Naive thymus-derived CD8-positive, alpha-beta T cell (primary cell): ENCODE results near the gene SUSD2. TPM values are rescaled to one million over a fixed set of nuclear protein-coding genes. Genes with fewer than 3 reads are reported as not detected.
"Not testable (repeated sequence)": the region's sequence is repeated elsewhere in the genome, so short reads cannot be mapped to it uniquely, and the experiment has no call there.

Source experiments
- ATAC-seq, 2 donors: fragments of 150-1000 bp; cut with Tn5 transposase in 1 of 2; sonication (Bioruptor Pico), chemical (Tn5 transposase) in 1 of 2; 1 replicate in 1 of 2; 2 replicates in 1 of 2; pipeline ENCODE4 v1.10.0; 2021; ENCODE audit warnings: mild to moderate bottlenecking in 2 of 2, moderate library complexity in 2 of 2
- POLR2A ChIA-PET: fragments of 350-600 bp; sonication (Branson Sonifier 250); formaldehyde crosslinking; loops from one replicate; lab custom pipeline; 2021; ENCODE audit warnings: antibody characterized with exemption; lab: Charles Lee
- DNase-seq, 10 donors: peaks; one replicate each; pipeline versions ENCODE4 v3.0.0 to v3.0.0-alpha.2; 2020 to 2022
- H3K27ac Mint-ChIP-seq, 10 donors: one replicate each; pipeline ENCODE4 v1.8.0; 2020 to 2022; ENCODE audit warnings: mild to moderate bottlenecking in 10 of 10, mixed read lengths in 10 of 10, moderate library complexity in 4 of 10, inconsistent platforms in 1 of 10
- H3K27me3 Mint-ChIP-seq, 5 donors: one replicate each; pipeline ENCODE4 v1.8.0; 2021 to 2022; ENCODE audit warnings: mixed read lengths in 5 of 5
- H3K36me3 Mint-ChIP-seq, 3 donors: one replicate each; pipeline ENCODE4 v1.8.0; 2020 to 2022; ENCODE audit warnings: mixed read lengths in 3 of 3, mild to moderate bottlenecking in 2 of 3, inconsistent platforms in 1 of 3
- H3K4me1 Mint-ChIP-seq, 4 donors: one replicate each; pipeline ENCODE4 v1.8.0; 2021 to 2022; ENCODE audit warnings: mixed read lengths in 4 of 4
- H3K4me3 Mint-ChIP-seq, 10 donors: one replicate each; pipeline ENCODE4 v1.8.0; 2020 to 2022; ENCODE audit warnings: mild to moderate bottlenecking in 10 of 10, mixed read lengths in 10 of 10, moderate library complexity in 6 of 10, inconsistent platforms in 1 of 10
- H3K9me3 Mint-ChIP-seq, 9 donors: one replicate each; pipeline ENCODE4 v1.8.0; 2020 to 2022; ENCODE audit warnings: mixed read lengths in 9 of 9, mild to moderate bottlenecking in 3 of 9, inconsistent platforms in 1 of 9, moderate library complexity in 1 of 9
- polyA plus RNA-seq, 3 donors: library from polyadenylated mRNA; unstranded; fragments of 300-500 nt; fragmentation: Illumina TruSeq; gene quantifications; one replicate each; pipeline ENCODE4 v1.2.3, GENCODE V29; 2021
- total RNA-seq, 8 experiments: library from RNA in 2 of 8; stranded (reverse) in 2 of 8; gene quantifications; one replicate each; pipeline ENCODE4 v1.2.3 and lab custom pipeline; 2021 to 2026

SUSD2 gene
- total and polyA plus RNA-seq, 5 experiments from 2014 or later: 0.07 to 1.9 (median 0.87) TPM; not detected in 1

DNA sequence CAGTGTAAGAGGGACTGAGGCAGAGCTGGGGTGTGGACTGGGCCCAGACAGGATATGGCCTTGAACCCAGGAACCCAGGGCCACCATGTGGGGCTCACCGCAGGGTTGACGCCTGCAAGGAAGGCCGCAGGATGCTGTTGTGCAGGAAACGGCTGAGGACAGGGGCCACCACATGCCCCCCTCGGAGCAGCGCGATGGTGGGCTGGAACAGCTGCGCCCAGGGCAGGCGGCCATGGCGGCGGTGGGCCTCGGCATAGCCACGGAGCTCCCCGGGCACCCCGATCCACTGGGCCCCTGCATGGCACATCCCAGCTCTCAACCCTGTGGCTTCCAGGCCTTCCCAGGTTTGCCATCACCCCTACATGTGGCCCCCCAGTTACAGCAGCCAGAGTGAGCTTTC, 51.4 kb downstream of the SUSD2 start:
- no peak for ATAC-seq
- POLR2A ChIA-PET: interaction anchor here (0.5 kb wide), 1 partner anchor 395 kb away, joined by 3 read pairs; no protein-coding TSS in a partner anchor
- Mint-ChIP-seq H3K27me3 (peaks cover 0 to 3% (median 0%) of the 10 kb centered on the region in 5 donors), H3K36me3 (no peaks in the 10 kb centered on the region), H3K4me3 (no peak overlapping the region), H3K9me3 (no peaks in the 10 kb centered on the region), H3K4me1 (peaks cover 1 to 6% (median 4%) of the 10 kb centered on the region in 4 donors), H3K27ac (no peak overlapping the region)
- DNase-seq: no peak

DNA sequence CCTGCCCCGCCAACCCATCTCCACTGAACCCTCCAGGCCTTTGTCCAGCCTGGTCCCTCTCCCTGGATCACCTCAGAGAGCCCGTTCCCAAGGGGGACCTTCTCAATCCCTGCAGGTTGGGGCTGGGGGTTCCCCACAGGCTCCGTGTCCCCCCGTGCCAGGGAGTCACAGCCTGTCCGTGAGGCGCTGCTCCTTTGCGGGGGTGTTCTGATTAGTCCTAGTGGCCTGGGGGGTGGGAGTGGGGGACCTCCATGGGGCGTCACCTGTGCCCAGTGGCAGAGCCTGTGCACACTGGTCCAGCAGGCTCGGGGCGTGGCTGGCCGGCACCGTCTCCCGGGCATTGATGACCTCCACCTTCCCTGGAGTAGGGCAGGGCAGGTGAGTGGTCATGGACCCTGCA, 51.9 kb downstream of the SUSD2 start:
- Mint-ChIP-seq H3K36me3 (no peaks in the 10 kb centered on the region), H3K27me3 (peaks cover 0 to 3% (median 0%) of the 10 kb centered on the region in 5 donors), H3K4me3 (no peak overlapping the region), H3K9me3 (no peaks in the 10 kb centered on the region), H3K27ac (no peak overlapping the region), H3K4me1 (peaks cover 1 to 6% (median 4%) of the 10 kb centered on the region in 4 donors)
- ATAC-seq (no peak), DNase-seq (no peak)
- POLR2A ChIA-PET: interaction anchor here (0.5 kb wide), 1 partner anchor 396 kb away, joined by 3 read pairs; no protein-coding TSS in a partner anchor

DNA sequence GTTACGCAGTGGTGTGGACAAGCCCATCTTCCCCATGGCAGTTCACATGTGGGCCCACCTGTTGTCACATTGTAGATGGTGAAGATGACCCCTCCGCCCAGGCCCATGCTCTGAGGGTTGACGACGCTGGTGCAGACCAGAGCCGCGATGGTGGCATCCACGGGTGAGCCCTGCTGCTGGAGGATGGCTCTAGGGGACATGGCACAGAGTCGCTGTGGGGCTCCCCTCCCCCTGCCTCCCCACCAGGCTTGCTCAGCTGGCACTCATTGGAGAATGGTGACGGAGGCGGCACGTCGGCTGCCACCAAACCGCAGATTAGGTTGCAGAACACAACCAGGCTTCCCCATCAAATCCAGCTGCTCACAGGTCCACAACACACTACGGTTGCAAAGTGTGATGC, 52.5 kb downstream of the SUSD2 start:
- H3K9me3 Mint-ChIP-seq: no peaks in the 10 kb centered on the region
- peaks cover 0 to 3% (median 0%) of the 10 kb centered on the region in 5 donors for H3K27me3 Mint-ChIP-seq
- no peak overlapping the region for H3K27ac Mint-ChIP-seq
- no peaks in the 10 kb centered on the region for H3K36me3 Mint-ChIP-seq
- no peak overlapping the region for H3K4me3 Mint-ChIP-seq
- no peak for ATAC-seq
- POLR2A ChIA-PET: interaction anchor here (0.7 to 1.3 kb wide), 3 partner anchors 9 to 853 kb away, joined by 3 to 4 read pairs (median 4); no protein-coding TSS in a partner anchor
- peaks cover 1 to 6% (median 3%) of the 10 kb centered on the region in 4 donors for H3K4me1 Mint-ChIP-seq
- no peak for DNase-seq

DNA sequence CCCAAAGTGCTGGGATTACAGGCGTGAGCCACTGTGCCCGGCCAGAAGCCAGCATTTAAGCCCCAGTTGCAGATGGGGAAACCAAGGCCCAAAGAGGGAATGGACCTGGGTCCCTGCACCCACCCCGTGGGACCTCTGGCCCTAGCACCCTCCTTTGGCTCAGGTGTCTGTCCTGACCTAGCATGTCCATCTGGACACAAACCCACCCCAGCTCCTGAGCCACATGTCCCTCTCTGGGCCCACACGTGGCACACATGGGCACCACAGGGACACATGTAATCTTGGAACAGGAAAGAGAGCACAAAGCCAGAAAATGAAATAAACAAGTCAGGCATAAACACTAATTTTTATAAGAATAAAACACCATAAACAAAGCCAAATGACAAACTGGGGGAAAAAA, 54.0 kb downstream of the SUSD2 start:
- H3K9me3 Mint-ChIP-seq: no peaks in the 10 kb centered on the region
- DNase-seq (no peak), ATAC-seq (no peak)
- no peak overlapping the region for H3K4me3 Mint-ChIP-seq
- H3K36me3 Mint-ChIP-seq: no peaks in the 10 kb centered on the region
- H3K4me1 Mint-ChIP-seq: peaks cover 3 to 6% (median 3%) of the 10 kb centered on the region in 4 donors
- H3K27ac Mint-ChIP-seq: no peak overlapping the region
- POLR2A ChIA-PET: no interaction called here
- H3K27me3 Mint-ChIP-seq: peaks cover 0 to 3% (median 0%) of the 10 kb centered on the region in 5 donors

DNA sequence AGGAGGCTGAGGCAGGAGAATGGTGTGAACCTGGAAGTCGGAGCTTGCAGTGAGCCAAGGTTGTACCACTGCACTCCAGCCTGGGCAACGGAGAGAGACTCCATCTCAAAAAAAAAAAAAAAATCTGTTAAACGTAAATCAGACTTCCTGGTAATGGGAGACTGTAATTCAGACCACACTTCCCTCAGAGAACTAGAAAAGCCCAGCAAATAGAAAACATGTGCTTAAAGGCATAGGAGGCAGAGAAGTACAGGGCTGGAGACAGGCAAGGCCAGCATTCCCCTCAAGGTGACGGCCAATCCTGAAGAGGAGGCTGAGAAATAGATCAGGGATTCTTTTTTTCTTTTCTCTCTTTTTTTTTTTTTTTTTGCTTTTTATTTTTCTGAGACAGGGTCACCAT, 55.4 kb downstream of the SUSD2 start:
- H3K27ac Mint-ChIP-seq: peak overlapping the region in 3 of 10 donors; percentile 51 to 80 (median 61)
- no peak for DNase-seq

DNA sequence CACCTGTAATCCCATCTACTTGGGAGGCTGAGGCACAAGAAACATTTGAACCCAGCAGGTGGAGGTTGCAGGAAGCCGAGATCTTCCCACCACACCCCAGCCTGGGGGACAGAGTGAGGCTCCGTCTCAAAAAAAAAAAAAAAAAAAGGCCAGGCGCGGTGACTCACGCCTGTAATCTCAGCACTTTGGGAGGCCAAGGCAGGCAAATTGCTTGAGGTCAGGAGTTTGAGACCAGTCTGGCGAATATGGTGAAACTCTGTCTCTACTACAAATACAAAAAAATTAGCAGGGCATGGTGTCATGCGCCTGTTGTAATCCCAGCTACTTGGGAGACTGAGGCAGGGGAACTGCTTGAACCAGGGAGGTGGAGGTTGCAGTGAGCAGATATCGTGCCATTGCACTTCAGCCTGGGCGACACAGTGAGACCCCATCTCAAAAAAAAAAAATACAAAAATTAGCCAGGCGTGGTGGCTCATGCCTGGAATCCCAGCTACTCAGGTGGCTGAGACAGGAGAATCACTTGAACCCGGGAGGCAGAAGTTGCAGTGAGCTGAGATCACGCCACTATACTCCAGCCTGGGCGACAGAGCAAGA, 56.9 kb downstream of the SUSD2 start:
- DNase-seq, H3K4me3 Mint-ChIP-seq, ATAC-seq, H3K36me3 Mint-ChIP-seq, H3K9me3 Mint-ChIP-seq, H3K27me3 Mint-ChIP-seq: not testable (repeated sequence)
- Mint-ChIP-seq H3K4me1 (peaks cover 11 to 29% (median 25%) of the 10 kb centered on the region in 4 donors), H3K27ac (peak overlapping the region in 1 of 10 donors; percentile 15)
- POLR2A ChIA-PET: interaction anchor here (0.9 kb wide), 1 partner anchor 79 kb away, joined by 3 read pairs; no protein-coding TSS in a partner anchor

More for the DNA sequence above, 55.4 kb downstream of the SUSD2 start:
- Mint-ChIP-seq H3K4me3 (no peak overlapping the region), H3K27me3 (no peaks in the 10 kb centered on the region), H3K4me1 (peaks cover 2 to 14% (median 11%) of the 10 kb centered on the region in 4 donors), H3K36me3 (no peaks in the 10 kb centered on the region), H3K9me3 (no peaks in the 10 kb centered on the region)
- ATAC-seq: no peak
- POLR2A ChIA-PET: no interaction called here

Other genes starting within 250 kb of the SUSD2 start
- not detected for gene GSTT2B, start 220.3 kb upstream of the SUSD2 start, total RNA-seq
- not detected for gene GSTT2B, start 220.3 kb upstream of the SUSD2 start, polyA plus RNA-seq
- gene DDTL, start 214.6 kb upstream of the SUSD2 start, total RNA-seq: not detected
- gene DDTL, start 214.6 kb upstream of the SUSD2 start, polyA plus RNA-seq: 1 to 10 TPM in 2 of 3 donors, under 1 TPM in 1; 0.58 to 1.6 (median 1.3) TPM
- gene DDT, start 207.0 kb upstream of the SUSD2 start, total RNA-seq: 100 to 1,000 TPM in 1 of 2 experiments, 10 to 100 TPM in 1; 92.7 to 108 TPM
- gene DDT, start 207.0 kb upstream of the SUSD2 start, polyA plus RNA-seq: 100 to 1,000 TPM; 111 to 152 (median 133) TPM
- not detected for gene GSTT2, start 201.4 kb upstream of the SUSD2 start, total RNA-seq
- gene GSTT2, start 201.4 kb upstream of the SUSD2 start, polyA plus RNA-seq: not detected
- not detected for gene GSTT4, start 176.0 kb upstream of the SUSD2 start, total RNA-seq
- gene GSTT4, start 176.0 kb upstream of the SUSD2 start, polyA plus RNA-seq: not detected
- gene CABIN1, start 170.2 kb upstream of the SUSD2 start, total RNA-seq: 100 to 1,000 TPM; 162 to 164 TPM
- gene CABIN1, start 170.2 kb upstream of the SUSD2 start, polyA plus RNA-seq: 10 to 100 TPM in 2 of 3 donors, 1 to 10 TPM in 1; 7.1 to 19.1 (median 12.5) TPM
- under 1 TPM in 1 of 2 experiments, not detected in 1; 0.08 TPM for gene GGT5, start 63.6 kb downstream of the SUSD2 start, total RNA-seq
- not detected for gene GGT5, start 63.6 kb downstream of the SUSD2 start, polyA plus RNA-seq
- 10 to 100 TPM; 67.6 to 71.4 TPM for gene SPECC1L, start 89.3 kb downstream of the SUSD2 start, total RNA-seq
- 10 to 100 TPM in 1 of 3 donors, 1 to 10 TPM in 2; 6.6 to 16.6 (median 8.0) TPM for gene SPECC1L, start 89.3 kb downstream of the SUSD2 start, polyA plus RNA-seq
- gene ADORA2A, start 246.1 kb downstream of the SUSD2 start, total RNA-seq: 10 to 100 TPM; 29.2 to 34.6 TPM
- 100 to 1,000 TPM in 1 of 3 donors, 10 to 100 TPM in 2; 58.7 to 105 (median 80.7) TPM for gene ADORA2A, start 246.1 kb downstream of the SUSD2 start, polyA plus RNA-seq